Neural cell (in vitro differentiated cells): Measurements from ENCODE around the gene ARPC1B.

Experiments
- EP300 ChIP-seq: fragments of 450-650 bp; conservative IDR thresholded peaks from 2 replicates; pipeline ENCODE4 v1.6.1; 2014; ENCODE audit warnings: antibody characterized with exemption, mild to moderate bottlenecking, moderate library complexity; ENCODE audit not compliant: poor library complexity, severe bottlenecking
- EZH2 ChIP-seq: fragments of 200-600, 300-800 bp; shearing (Covaris generic), sonication (generic); IDR thresholded peaks from 2 replicates; pipeline ENCODE4 v1.6.1; 2014; ENCODE audit warnings: antibody characterized with exemption, low read length, borderline replicate concordance, mild to moderate bottlenecking; ENCODE audit not compliant: insufficient read depth, poor library complexity, severe bottlenecking
- POLR2AphosphoS5 ChIP-seq: IDR thresholded peaks from 2 replicates; pipeline ENCODE4 v1.6.1; 2012
- RAD21 ChIP-seq: fragments of 450-650 bp; conservative IDR thresholded peaks from 2 replicates; pipeline ENCODE4 v1.6.1; 2014; ENCODE audit warnings: antibody characterized with exemption, mild to moderate bottlenecking, moderate library complexity
- TAF1 ChIP-seq: IDR thresholded peaks from 2 replicates; pipeline ENCODE4 v1.6.1; 2012; ENCODE audit warnings: low read depth
- TF ChIP-seq, protein P1 (sequence below): fragments of 450-650 bp; IDR thresholded peaks from 2 replicates; pipeline ENCODE4 v1.5.1; 2014; ENCODE audit warnings: antibody characterized with exemption, mild to moderate bottlenecking, moderate library complexity; ENCODE audit not compliant: poor library complexity, severe bottlenecking
- TF ChIP-seq, protein P2 (sequence below): IDR thresholded peaks from 2 replicates; pipeline ENCODE4 v1.6.1; 2012; ENCODE audit warnings: borderline replicate concordance

- TF ChIP-seq, protein P1, sequence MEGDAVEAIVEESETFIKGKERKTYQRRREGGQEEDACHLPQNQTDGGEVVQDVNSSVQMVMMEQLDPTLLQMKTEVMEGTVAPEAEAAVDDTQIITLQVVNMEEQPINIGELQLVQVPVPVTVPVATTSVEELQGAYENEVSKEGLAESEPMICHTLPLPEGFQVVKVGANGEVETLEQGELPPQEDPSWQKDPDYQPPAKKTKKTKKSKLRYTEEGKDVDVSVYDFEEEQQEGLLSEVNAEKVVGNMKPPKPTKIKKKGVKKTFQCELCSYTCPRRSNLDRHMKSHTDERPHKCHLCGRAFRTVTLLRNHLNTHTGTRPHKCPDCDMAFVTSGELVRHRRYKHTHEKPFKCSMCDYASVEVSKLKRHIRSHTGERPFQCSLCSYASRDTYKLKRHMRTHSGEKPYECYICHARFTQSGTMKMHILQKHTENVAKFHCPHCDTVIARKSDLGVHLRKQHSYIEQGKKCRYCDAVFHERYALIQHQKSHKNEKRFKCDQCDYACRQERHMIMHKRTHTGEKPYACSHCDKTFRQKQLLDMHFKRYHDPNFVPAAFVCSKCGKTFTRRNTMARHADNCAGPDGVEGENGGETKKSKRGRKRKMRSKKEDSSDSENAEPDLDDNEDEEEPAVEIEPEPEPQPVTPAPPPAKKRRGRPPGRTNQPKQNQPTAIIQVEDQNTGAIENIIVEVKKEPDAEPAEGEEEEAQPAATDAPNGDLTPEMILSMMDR, result no peak
- TF ChIP-seq POLR2AphosphoS5 (no peak), EZH2 (no peak), TAF1 (no peak), EP300 (no peak), RAD21 (no peak)
- TF ChIP-seq, protein P2, sequence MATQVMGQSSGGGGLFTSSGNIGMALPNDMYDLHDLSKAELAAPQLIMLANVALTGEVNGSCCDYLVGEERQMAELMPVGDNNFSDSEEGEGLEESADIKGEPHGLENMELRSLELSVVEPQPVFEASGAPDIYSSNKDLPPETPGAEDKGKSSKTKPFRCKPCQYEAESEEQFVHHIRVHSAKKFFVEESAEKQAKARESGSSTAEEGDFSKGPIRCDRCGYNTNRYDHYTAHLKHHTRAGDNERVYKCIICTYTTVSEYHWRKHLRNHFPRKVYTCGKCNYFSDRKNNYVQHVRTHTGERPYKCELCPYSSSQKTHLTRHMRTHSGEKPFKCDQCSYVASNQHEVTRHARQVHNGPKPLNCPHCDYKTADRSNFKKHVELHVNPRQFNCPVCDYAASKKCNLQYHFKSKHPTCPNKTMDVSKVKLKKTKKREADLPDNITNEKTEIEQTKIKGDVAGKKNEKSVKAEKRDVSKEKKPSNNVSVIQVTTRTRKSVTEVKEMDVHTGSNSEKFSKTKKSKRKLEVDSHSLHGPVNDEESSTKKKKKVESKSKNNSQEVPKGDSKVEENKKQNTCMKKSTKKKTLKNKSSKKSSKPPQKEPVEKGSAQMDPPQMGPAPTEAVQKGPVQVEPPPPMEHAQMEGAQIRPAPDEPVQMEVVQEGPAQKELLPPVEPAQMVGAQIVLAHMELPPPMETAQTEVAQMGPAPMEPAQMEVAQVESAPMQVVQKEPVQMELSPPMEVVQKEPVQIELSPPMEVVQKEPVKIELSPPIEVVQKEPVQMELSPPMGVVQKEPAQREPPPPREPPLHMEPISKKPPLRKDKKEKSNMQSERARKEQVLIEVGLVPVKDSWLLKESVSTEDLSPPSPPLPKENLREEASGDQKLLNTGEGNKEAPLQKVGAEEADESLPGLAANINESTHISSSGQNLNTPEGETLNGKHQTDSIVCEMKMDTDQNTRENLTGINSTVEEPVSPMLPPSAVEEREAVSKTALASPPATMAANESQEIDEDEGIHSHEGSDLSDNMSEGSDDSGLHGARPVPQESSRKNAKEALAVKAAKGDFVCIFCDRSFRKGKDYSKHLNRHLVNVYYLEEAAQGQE, result no peak
These were observed 4.6 kb downstream of the ARPC1B start for GRCh38 chr7:99379043-99379577.
